Sciatic nerve (tissue), 2 donors: ENCODE measurements around the gene NAT9. TPM values are rescaled to one million over a fixed set of nuclear protein-coding genes. Genes with fewer than 3 reads are reported as not detected.

ENCODE experiments used
- ATAC-seq: fragments of 200-7000 bp; cut with Tn5 transposase; one replicate; pipeline ENCODE4 v1.9.1; 2020; ENCODE audit warnings: mild to moderate bottlenecking, moderate library complexity
- DNase-seq: peaks from one replicate; pipeline ENCODE4 v3.0.0-alpha.2; 2020; ENCODE audit warnings: low spot score
- intact Hi-C: fragments of 100-400 bp; cut with DNase I; formaldehyde crosslinking; loops from one replicate; pipeline ENCODE4 v1.14.2; 2022
- total RNA-seq: library from RNA; stranded (reverse); fragmentation: NEBNext Ultra II Directional; extraction: Animal tissue kit (Norgen Biotek cat#: 25700); gene quantifications from one replicate; pipeline ENCODE4 v1.2.1, GENCODE V29; 2021
- donor health status: DM: no; HTN: no; CAD: no.
- donor health status: DM: no; HTN: no; CAD: no.

Gene NAT9, protein sequence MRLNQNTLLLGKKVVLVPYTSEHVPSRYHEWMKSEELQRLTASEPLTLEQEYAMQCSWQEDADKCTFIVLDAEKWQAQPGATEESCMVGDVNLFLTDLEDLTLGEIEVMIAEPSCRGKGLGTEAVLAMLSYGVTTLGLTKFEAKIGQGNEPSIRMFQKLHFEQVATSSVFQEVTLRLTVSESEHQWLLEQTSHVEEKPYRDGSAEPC
- 50.3 TPM for total RNA-seq

DNA sequence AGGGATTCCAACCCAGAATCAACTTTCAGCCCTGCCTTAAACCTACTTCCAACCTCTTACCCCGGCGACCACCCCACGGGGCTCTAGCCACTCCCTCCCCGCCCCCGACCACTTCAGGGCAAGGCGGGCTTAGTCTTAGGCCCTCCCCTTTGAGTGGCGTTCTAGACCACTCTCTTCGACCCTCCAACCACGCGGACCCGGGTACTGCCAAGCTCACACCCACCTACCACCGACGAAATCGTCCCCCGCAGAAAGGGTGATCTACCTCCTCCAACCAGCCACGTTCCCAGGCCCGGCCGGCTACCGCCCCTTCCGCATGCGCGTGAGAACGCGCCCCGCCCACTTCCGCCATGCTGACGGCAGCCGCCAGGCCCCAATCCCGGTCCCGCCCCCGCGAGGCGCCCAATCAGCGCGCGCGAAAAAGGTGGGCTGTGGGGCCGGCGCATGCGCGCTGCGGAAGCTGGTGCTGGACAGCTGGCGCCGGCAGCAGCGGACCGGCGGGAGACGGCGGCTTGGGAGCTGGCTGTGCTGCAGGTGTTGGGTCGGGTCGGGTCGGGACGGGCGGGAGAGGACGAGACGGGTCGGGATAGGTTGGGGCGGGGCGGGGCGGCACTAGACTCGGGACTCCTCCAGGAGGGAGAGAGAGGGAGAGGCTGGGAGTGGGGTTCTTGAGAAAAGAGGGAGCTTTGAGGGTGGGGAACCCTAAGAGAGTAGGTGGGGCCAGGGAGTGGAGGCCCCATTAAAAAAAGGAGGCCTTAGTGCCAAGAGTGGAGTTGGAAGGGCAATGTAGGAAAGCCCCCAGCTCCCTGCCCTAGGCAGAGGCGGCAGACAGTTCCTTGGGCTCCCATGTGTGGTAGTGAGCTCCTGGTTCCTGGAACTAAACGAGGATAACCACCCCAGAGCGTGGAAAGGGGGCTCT, at the start of gene NAT9:
NAT9 (minus strand) TSS at position 302 of the 919 bp plus-strand sequence. CDS start 647 bp downstream, outside the sequence.
- intact Hi-C loops = no loop called here
- ATAC-seq (peak; percentile 98), DNase-seq (peak; percentile 100)

DNA sequence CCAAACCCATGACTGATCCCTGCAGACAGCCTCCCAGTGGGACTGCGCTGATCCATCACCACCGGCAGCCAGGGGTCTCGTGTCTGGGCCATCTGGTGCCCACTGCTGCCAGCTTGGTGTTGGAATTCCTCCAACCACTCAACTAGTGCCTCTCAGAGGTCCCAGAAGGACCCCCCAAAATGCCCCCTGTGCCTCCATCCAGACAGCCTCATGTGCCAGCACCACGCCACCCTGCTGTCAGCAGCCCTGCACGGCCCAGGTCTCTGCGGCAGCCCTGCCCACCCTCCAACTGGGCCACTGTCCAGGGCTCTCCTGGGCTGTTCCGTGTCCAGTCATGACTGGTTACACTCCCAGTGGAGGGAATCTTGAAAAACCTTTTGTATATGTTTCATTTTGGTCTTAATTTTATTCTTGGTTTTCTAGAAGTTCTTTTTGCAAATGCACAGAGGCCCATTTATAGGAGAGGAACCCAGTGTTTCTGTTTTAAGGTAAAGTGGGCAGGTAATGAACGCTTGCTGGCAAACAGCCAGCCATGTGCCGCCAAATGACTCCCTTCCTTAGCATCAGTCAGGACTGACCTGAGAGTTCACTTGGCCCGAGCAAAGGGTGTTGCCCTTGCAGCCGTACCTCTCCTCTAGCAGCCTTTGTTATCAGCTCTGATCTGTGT, 48.9 kb upstream of the NAT9 start:
- intact Hi-C loops = no loop called here
- ATAC-seq (no peak), DNase-seq (no peak)

DNA sequence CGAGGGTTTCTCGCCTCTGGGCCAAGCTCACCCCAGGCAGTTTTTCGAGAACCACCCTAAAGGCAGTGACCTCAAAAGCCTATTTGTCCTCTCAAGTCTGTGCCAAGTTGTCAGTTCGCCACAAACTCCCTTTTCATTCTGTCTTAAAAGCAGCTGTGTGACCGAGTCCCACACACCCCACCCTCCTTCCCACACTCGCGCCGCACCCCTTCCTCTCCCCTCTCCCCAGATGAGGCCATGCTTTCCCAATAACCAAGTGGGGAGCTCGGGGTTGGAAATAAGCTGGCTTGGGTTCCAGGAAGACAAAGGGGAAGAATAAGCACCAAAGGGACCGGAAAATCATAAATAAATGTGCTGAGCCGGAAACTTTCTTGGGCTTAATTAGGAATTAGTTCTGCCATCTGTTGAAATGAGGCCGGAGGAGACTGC, 46.8 kb upstream of the NAT9 start:
- peak; percentile 79 for ATAC-seq
- peak; percentile 69 for DNase-seq
- intact Hi-C loops = no loop called here

DNA sequence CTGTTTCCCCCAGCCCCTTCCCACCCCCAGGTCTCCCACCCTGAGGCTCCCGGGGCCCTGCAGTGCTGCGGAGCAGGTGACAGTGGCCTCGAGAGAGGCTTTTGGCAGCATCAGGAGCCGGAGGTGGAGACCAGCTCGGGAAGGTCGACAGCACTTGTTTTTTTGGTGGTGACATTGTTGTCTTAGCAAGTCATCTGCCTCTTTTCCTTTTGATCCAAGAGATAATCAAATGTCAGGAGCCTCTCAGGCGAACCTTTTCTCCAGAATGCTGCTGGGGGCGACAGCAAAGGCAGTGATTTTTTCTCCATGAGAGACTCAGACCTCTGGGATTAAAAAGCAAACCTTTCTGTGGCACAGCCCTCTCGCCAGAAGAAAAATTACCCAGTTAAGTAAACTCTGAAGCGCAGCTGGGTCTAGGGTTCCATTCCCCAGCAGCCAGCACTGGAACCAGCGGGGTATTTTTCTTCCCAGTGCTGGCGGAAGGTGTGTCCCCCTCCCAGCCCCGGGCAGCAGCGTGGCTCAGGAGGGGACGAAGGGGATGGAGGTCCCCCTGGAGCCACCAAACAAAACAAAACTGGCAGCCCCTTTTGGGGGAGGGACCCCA, 46.3 kb upstream of the NAT9 start:
- DNase-seq (no peak), ATAC-seq (peak; percentile 49)
- intact Hi-C loops = no loop called here

DNA sequence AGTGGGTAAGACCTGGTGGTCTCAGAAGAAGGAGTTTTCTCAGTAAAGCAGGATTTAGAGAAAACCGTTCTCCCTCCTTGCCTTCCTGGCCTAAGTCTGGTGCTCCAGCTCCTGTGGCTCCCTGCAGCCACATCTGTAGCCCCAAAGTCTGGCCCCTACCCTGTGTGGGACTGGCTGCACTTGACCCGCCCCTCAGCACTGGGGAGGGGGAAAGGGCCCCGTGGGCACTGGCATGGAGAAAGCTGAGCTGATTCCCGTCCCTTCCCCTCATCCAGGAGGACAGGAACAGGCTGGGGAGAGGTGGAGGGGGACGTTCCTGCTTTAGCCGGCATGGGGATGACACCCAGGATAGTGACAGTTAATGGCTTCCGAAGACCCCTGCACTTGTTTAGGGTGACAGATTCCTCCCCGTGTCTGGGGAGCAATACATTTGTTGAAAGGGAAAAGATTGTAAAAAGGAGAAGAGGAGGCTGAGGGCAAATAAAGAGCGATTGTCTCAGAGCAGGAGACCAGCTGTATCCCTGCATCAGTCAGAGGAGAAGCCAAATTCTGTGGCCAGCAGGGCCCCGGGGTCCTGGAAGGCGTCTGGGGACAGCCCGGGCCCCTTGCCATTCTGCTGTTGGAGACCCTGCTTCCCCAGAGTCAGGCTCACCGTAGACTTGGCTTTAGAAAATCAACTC, 45.6 kb upstream of the NAT9 start:
- intact Hi-C loops = no loop called here
- ATAC-seq = peak; percentile 70

DNA sequence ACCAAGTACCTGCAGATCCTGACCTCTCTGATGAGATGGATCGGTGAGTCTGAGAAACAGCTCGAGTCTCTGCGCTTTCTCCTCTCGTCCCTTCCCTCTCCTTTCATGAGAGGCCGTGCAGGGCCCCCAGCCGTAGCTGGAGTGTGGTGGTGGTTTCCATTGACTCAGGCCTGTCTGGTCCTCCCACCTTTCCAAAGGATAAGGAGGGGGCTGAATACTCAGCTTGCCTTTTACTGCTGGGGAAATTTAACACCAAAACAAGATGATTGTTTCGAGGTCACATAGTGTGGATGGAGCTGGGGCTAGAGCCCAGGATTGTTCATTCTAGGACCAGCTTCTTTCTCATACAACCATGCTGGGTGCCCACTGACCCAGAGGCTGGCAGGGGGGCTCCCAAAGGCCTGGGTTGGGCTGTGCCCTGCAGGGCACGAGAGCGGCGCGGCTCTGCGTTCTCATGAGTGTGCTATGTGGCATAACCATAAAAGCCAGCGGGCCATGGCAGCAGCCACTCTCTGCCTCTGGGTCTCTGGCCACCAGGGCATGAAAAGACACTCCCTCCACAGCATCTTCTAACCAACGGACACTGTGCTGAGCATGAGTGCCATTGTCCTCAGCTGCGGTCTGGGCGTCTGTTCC, 43.8 kb upstream of the NAT9 start:
- intact Hi-C loops = no loop called here
- no peak for DNase-seq
- no peak for ATAC-seq

More for the DNA sequence above, 45.6 kb upstream of the NAT9 start:
- no peak for DNase-seq

DNA sequence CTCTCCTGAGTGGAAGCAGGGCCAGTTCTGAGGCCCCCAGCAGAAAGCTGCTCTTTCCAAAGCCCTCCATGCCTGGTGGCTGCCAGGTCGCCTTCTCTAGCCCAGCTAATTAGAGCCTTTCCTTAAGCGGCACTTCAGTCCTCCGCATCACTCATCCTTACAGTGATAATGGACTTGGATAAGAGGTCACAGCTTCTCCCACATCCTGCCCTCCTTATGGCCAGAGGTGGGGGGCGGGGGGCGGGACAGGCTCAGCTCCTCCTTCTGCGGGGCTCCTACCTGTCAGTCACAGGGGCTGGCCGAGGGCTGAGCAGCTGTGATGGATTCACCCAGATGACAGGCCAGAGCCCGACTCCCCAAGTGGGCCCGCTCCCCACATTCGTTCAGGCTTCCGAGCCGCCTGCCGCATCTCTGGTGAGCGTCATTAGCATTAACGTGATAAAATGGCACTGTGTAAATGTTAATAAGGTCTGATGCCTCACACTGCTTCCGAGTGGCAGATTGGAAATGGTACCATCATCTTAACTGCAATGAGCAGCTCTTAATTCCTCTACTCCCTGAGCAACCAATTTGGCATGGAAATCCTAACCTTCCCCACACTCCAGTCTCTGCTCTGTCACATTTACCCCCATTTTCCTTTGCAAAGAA, 42.3 kb upstream of the NAT9 start:
- DNase-seq (no peak), ATAC-seq (no peak)
- intact Hi-C loops = no loop called here

DNA sequence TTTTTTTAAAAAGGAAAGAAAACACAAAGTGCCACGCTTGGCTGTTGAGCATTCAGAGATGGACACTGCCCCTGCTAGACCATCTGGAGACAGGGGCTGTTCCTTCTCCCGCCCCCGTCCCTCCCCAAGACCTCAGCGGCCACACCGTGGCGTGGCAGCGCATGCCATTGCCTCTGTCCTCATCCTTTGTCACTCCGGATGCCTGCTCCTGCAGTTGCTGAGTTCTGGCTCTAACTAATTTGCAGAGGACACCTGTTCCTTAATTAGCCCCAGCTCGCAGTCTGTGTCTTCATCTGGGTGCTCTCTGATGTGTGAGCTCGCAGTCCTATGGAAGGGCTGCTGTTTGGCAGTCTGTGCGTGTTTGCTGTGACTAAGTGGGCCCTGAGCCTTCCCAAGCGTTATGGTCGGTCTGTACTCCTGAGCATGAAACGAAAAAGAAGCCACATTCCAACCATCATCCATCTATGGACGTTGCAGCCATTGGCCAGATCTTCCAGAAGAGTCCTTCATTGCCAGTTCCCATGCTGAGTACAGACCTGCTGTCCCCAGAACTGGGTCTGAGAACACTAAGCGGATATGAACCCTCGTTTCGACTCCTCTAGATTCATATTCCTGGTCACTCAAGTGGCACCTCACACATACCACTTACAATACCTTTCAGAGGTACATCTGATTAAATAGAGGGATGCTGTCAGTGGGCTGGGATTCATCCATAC, 40.9 kb upstream of the NAT9 start:
- intact Hi-C loops = no loop called here
- ATAC-seq (no peak), DNase-seq (no peak)

DNA sequence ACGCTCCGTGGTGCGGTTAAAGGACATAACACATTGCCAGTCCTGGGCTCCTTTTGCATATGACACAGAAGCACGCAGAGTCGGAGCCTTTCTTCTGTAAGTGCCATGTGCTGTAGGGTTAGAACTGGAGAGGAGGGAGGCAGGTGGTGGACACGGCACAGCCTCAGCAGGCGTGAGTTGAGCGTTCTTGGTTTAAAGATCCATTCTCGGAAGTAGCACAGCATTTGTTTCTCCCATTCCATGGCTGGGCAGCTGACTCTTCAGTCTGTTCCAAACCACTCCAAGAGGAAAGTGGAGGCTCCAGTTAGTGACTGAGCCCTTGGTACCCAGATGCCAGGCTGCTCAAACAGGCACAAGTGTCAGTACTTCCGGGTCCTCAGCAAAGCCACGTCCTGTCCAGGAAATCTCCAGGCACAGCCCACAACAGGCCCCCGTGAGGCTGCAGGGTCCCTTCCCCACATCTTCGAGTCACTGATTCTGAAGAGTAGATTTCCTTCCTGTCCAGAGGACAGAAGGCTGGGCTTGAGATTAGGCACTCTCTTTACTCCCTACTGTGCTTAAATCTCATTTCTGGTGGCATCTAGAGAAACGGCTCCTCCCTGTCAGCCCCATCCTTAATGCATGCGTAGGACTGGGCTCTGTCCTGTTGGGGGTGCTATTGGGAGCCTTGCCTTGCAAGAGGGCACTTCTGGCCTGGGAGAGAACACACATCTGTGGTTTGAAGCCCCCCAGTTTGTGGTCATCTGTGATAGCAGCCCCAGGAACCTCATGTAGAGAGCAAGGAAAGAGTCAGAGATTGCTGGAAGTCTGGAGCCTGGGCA, 39.6 kb upstream of the NAT9 start:
- intact Hi-C loops = no loop called here
- DNase-seq (no peak), ATAC-seq (no peak)

DNA sequence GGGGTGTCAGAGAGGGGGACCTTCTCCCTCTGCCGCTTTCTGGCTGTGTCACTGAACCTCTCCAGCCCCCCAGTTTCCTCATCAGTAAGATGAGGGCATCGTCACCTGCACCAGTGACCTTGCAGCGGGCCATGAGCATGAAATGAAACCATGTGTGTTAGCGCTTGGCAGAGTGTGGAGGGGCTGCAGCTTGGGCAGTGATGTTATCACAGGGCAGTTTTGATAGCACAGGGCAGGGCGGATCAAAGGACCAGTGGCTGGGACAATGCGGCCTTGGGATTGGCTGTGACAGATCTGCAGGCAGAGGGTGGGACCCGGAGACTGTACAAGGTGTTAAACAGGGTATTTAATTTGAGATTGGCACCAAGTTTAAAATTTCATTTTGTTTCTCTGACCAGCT, 38.9 kb upstream of the NAT9 start:
- intact Hi-C loops = no loop called here
- ATAC-seq = no peak
- no peak for DNase-seq

DNA sequence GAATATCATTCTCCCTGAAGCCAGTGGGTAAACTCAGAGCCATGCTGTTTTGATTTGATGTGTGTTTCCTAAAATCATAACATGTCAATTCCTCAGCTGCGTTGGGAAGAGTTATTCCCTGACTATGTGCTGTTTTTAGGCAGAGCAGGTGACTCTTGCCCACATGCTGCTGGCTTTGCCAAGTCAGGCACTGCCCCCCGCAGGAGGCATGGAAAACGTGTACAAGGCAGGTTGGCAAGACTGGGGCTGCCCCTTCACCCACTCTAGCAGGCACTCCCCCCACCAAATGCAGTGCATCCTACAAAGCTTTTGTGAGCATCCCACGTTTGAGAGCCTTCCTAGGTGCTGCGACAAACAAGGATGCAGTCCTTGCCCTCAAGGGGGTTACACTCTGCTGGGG, 38.3 kb upstream of the NAT9 start:
- intact Hi-C loops = no loop called here
- no peak for DNase-seq
- no peak for ATAC-seq

DNA sequence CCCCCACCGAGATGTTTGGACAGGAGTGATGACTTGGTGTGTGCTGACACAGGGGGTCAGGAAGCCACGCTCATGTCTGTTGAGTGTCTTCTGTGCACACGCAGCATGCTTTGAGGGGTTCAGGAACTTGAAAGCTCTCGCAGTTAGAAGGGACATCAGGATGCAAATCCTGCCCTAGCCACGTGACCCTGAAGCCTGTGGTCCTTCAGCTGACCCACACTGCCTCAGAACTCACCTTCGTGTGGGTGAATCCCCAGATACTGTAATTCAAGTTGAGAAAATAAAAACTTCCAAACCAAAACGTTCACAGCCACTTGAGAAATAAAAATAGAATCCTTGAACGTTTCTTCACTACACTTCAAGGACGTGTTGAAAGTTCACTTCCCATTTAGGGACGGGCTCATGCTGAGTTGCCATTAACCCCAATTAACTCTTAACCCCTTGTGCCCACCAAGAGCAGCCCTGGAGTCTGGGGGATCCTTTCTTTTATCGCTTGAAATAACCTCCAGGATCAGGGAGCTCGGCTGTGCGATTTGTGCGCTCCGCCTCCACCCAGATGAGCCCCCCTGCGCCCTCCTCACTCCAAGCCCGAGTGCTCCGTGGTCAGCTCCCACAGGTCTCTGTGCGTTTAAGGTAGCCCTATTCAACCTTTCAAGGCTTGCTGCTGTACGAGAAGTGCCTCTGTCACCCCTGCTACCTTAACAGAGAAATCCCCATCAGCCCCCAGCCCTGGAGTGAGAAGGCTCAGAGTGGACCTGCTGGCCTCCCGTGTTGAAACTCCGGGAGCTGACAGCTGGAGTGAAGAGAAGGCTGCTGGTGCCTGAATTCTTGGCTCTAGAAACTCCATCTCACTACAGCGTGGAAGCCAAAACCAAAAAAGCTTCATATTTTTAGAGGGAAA, 36.2 kb upstream of the NAT9 start:
- intact Hi-C loops = no loop called here
- peak; percentile 14 for ATAC-seq

DNA sequence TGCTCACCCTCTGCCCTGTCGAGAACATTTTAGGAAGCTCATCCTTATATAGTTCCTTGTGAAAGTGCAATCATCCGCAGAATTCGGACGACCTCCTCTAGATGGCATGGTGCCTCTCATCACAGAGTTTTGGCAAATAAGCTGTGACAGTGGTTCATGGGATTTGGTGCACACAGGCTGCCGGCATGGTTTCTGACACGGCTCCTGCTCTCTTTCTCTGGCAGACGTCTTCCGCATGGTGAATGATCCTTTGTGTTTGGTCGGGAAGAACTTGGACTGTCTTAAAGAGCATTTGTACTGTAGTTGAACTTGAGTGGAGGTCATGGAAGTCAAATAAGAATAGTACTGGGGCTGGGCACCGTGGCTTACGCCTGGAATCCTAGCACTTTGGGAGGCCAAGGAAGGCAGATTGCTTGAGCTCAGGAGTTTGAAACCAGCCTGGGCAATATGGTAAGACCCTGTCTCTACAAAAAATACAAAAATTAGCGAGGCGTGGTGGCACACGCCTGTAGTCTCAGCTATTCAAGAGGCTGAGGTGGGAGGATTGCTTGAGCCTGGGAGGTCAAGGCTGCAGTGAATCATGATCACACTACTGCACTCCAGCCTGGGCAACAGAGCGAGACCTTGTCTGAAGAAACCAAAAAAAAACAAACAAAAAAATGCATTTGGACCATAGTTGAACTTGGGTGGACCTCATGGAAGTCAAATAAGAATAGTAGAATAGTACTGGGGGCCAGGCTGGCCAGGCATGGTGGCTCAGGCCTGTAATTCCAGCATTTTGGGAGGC, 34.7 kb upstream of the NAT9 start:
- intact Hi-C loops = no loop called here
- DNase-seq = no peak
- ATAC-seq = peak; percentile 82

More for the DNA sequence above, 36.2 kb upstream of the NAT9 start:
- no peak for DNase-seq

DNA sequence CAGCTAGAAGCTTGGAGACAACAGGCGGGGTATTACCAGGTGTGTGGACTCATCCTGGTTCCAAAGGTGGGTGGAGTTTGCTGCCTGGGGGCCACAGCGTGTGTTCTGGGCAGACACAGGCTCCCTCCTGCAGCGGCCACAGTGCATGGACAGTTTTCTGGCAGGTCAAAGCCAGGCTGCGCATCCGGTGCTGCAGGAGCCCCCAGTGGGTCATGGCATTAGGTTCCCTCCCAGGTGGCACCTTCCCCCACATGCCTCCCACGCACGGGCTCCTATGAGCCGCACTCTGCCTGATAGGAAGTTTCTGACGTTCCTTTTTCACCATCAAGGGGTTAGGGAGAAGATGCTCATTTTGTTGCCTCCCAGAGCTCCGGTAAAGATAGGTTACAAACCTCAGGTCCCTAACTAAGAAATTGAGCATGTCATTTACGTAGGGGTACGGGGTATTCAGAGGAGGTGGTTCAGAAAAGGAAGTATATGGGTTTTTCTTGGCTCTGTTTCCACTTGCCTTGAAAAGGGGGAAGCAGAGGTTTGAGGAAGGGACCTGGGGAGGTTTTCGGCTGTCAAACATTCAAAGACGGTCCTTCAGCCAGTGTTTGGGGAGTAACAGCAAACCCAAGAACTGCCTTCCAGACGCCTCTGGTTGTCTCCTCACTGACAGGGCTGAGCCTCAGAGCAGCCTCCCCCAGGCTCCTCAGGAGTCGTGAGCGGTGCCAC, 32.7 kb upstream of the NAT9 start:
- ATAC-seq (no peak), DNase-seq (no peak)
- intact Hi-C loops = no loop called here
